HG02943 (cell line): ENCODE data around the gene PRDM7.
"Not testable (repeated sequence)": the region's sequence is repeated elsewhere in the genome, so short reads cannot be mapped to it uniquely, and the experiment has no call there.

Experiments used
- ATAC-seq: cut with Tn5 transposase; IDR thresholded peaks from one replicate; pipeline ENCODE4 v1.9.1; 2021; ENCODE audit warnings: mild to moderate bottlenecking, low read depth, moderate library complexity; ENCODE audit not compliant: unreplicated experiment

Gene PRDM7

DNA sequence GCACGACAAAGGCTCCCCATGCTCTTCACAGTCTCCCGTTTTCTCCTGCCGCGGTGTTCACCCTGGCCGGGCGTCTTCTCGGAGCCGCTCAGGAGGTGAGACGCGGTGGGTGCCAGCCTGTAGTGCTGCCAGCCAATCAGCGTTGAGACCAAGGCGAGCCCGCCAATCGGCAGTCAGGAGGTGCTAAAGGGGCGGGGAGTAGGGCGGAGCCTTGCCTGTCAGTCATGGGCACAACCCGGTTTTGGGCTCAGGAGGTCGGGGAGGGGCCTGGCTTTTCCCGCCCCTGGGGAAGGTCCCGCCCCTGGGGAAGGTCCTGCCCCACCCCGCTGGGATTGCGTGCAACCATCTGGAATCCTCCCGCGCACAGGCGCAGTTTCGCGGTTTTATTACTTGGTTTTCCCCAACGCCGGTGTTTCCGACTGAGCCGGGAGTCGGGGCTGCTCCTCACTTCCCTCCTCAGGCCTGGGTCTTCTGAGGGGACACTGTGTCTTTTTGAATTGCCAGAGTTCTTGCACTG, at the start of gene PRDM7:
TSS of gene PRDM7 (minus strand) at position 92 of the 517 bp plus-strand sequence. CDS start 1,421 bp downstream, outside the sequence.
- peak; percentile 95 for ATAC-seq

DNA sequence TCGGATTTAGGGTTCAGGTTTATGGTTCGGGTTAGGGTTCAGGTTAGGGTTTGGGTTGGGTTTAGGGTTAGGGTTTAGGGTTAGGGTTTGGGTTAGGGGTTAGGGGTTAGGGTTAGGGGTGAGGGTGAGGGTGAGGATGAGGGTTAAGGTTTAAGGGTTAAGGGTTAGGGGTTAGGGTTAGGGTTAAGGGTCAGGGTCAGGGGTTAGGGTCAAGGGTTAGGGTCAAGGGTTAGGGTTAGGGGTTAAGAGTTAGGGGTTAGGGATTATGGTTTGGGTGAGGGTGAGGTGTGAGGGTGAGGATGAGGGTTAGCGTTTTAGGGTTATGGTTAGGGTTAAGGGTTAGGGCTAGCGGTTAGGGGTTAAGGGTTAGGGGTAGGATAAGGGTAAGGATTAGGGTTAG, 44.7 kb upstream of the PRDM7 start:
- ATAC-seq: not testable (repeated sequence)

DNA sequence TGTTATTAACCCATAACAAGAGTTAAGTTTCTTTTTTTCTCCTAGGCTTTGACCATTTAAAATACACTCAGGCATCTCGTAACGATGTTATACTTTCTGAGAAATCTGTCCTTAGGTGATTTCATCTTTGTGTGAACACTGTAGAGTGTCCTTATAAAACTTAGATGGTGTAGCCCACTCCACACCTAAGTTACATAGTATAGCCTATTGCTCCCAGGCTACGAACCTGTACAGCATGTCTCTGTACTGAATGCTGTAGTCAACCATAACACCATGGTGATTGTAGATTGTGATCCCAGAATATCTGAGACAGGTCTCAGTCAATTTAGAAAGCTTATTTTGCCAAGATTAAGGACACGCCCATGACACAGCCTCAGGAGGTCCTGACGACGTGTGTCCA, 30.5 kb upstream of the PRDM7 start:
- not testable (repeated sequence) for ATAC-seq

DNA sequence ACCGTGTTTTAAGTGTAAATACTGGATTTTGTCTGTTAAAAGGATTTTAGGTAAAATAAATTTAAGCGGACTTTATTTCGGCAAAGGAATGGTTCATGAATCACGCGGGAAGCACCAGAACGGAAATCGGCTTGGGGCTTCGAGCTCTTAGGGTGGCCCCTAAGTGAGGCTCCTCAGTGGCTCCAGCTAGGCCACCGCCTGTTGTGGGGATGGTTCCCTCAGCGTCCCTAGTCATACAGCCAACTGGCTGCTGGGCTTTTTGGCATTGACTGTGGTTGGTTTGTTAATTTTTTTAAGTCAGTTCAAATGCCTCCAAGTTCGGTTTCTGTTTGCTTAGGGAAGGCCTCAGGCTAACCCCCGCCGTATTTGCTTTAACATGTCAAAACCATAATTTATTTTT, 29.9 kb upstream of the PRDM7 start:
- not testable (repeated sequence) for ATAC-seq

- not testable (repeated sequence) for ATAC-seq
Measured at GRCh38 chr16:90106271-90106670, 29.1 kb upstream of the PRDM7 start.

- ATAC-seq: not testable (repeated sequence)
Measured at GRCh38 chr16:90104725-90105124, 27.6 kb upstream of the PRDM7 start.

DNA sequence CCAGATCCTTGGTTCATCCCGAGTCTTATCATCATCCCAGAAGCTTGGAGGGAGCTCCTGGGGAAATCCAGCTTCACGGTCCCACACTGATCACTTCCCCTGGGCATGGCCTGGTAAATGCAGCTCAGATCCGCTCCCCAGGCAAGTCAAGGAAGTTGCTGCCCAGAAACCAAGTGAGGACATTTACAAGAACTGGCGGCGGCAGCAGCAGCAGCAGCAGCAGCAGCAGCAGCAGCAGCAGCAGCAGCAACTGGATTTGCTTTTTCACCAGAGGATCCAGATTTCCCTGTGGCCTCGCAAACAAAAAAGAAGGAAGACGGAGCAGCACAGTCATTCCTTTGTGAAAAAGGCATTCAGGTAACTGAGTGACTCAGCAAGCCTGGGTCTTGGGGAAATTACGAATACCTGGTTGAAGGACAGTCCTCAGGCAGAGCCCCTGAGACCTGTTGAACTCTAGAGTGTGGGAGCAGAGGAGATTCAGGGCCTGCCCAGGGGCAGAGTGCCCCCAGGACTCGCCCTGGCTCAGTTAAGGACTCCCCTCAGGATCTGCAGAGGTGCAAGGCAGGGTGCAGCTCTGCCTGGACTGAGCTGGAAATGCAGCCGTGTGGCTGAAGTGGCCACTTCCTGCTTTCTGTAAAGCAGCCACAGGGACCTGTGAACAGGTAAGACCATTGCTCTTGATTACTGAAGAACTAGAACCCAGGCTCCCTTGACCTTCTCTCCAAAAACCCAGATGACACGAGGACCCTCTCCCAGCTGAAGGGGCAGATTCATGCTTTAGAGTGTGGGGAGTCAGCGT, 25.2 kb upstream of the PRDM7 start:
- ATAC-seq: not testable (repeated sequence)

DNA sequence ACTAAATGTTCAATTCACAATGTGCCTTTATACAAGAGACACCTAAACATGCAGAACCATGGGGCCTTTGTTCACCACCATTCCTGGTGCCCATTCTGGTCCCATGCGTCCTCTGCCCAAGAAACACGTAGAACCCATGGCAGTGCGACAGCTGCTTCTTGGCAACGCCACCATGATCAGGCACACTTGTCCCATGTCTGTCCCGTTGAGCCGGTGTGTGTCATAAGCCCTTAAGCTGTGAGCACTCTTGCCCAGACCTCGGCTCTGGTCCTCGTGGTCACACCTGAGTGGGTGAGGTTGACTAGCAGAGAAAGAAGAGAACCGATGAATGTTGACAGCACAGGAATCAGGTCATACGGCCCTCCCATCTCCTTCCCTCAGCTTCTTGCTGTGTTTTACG, 24.2 kb upstream of the PRDM7 start:
- not testable (repeated sequence) for ATAC-seq

DNA sequence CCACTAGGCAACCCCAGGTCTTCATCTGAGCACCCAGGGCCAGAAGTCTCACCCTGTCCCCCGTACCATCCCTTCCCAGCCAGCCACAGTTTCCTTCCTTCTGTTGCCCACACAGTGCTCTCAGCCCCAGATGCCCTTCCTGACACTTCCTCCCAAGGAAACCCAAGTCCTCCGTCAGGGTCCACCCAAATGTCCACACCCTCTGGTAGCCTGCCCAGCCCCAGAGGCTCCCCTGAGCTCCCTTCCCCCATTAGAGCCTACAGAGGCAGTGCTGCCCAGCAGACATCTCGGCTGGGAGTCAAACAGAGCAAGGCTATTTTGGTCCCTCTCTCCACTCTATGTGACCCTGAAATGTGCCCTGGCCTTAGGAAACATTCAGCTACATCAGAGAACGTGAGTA, 23.7 kb upstream of the PRDM7 start:
- ATAC-seq: not testable (repeated sequence)

DNA sequence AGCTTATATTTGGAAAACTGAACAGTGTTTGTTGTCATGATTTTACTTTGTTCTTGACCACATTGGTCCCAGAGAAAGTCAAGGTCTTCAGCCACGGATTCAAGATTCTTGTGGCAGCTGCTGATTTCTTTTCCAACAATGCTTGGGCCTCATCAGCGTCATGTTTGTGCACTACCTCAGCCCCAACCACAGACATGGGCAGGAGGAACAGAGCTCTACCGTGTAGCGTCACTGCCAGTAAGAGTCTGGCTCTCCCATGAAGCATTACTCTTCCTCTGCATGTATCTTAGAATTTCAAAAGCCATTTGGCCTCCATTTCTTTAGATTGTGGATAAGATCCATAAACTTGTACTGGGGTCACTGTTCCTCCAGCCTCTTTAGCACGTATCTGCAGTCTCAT, 23.1 kb upstream of the PRDM7 start:
- not testable (repeated sequence) for ATAC-seq

GRCh38 chr16:90098936-90099335, 21.8 kb upstream of the PRDM7 start:
- ATAC-seq: not testable (repeated sequence)

GRCh38 chr16:90097010-90097684, 20.0 kb upstream of the PRDM7 start:
- not testable (repeated sequence) for ATAC-seq

- not testable (repeated sequence) for ATAC-seq
Measured at GRCh38 chr16:90094791-90095190, 17.7 kb upstream of the PRDM7 start.

- ATAC-seq: not testable (repeated sequence)
Measured at GRCh38 chr16:90094296-90094695, 17.2 kb upstream of the PRDM7 start.

GRCh38 chr16:90093799-90094198, 16.7 kb upstream of the PRDM7 start:
- ATAC-seq: not testable (repeated sequence)

GRCh38 chr16:90092781-90093180, 15.7 kb upstream of the PRDM7 start:
- not testable (repeated sequence) for ATAC-seq

- ATAC-seq: no peak
Measured at GRCh38 chr16:90084215-90084950, 7.3 kb upstream of the PRDM7 start.

DNA sequence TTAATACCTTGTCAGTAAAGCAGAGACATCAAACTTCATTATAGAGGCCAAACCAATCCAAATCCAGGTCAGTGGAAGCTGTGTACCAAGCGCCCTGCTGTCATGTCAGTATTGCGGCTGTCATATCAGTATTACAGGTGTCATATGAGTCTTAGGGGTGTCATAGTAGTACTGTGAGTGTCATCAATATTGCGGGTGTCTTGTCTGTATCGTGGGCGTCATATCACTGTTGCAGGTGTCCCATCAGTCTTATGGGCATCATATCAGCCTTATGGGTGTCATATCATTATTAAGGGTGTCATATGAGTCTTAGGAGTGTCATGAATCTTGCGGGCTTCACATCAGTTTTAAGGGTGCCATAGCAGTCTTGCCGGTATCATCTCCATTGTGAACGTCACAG, 6.0 kb upstream of the PRDM7 start:
- ATAC-seq: no peak

DNA sequence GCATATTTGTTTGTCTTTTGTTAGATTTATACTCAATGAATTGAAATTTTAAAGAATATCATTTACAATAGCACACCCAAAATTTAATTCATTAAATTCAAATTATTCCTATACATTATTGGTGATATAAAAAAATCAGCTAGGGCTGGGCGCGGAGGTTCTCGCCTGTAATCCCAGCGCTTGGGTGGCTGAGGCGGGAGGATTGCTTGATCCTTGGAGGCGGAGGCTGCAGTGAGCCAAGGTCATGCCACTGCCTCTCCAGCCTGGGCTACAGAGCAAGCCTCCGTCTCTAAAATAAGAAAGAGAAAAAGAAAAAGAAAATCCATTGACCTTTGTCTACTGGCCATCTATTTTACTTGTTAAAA, 4.5 kb upstream of the PRDM7 start:
- no peak for ATAC-seq

GRCh38 chr16:90078579-90078895, 1.4 kb upstream of the PRDM7 start:
- ATAC-seq: no peak
